Mesothelial cell of epicardium (in vitro differentiated cells): ENCODE data around the gene SELENOM. TPM values are rescaled to one million over a fixed set of nuclear protein-coding genes. Genes with fewer than 3 reads are reported as not detected.
A peak's percentile ranks its signal among the peaks of the same experiment; 100 is the strongest.

Experiments
- DNase-seq, 2 experiments: peaks; one replicate each; pipeline ENCODE4 v3.0.0; 2021; ENCODE audit warnings: low spot score in 2 of 2; ENCODE audit not compliant: unreplicated experiment in 2 of 2
- H3K27ac Mint-ChIP-seq: 2 replicates; pipeline ENCODE4 v1.8.0; 2021; ENCODE audit warnings: mixed read lengths
- H3K27me3 Mint-ChIP-seq: 2 replicates; pipeline ENCODE4 v1.8.0; 2021; ENCODE audit warnings: low read depth, mixed read lengths
- H3K36me3 Mint-ChIP-seq: 2 replicates; pipeline ENCODE4 v1.8.0; 2021; ENCODE audit warnings: mixed read lengths
- H3K4me1 Mint-ChIP-seq: 2 replicates; pipeline ENCODE4 v1.8.0; 2021; ENCODE audit warnings: mixed read lengths
- H3K4me3 Mint-ChIP-seq: 2 replicates; pipeline ENCODE4 v1.8.0; 2021; ENCODE audit warnings: mild to moderate bottlenecking, moderate library complexity, mixed read lengths
- H3K9me3 Mint-ChIP-seq: 2 replicates; pipeline ENCODE4 v1.8.0; 2021; ENCODE audit warnings: mixed read lengths
- total RNA-seq: library from RNA; stranded (reverse); gene quantifications from 3 replicates; pipeline ENCODE4 v1.2.1, GENCODE V29; 2021
- TF ChIP-seq, protein P1 (sequence below): fragments of 200-600 bp; sonication (generic); IDR thresholded peaks from one replicate; pipeline ENCODE4 v1.5.0; 2021; ENCODE audit warnings: antibody characterized with exemption; ENCODE audit not compliant: unreplicated experiment

SELENOM gene
- total RNA-seq, 1 donor from 2014 or later = 40.9 TPM

GRCh38 chr22:31150615-31151014 lies 43.2 kb upstream of the SELENOM start:
- no peak overlapping the region for H3K4me3 Mint-ChIP-seq
- TF ChIP-seq, protein P1, sequence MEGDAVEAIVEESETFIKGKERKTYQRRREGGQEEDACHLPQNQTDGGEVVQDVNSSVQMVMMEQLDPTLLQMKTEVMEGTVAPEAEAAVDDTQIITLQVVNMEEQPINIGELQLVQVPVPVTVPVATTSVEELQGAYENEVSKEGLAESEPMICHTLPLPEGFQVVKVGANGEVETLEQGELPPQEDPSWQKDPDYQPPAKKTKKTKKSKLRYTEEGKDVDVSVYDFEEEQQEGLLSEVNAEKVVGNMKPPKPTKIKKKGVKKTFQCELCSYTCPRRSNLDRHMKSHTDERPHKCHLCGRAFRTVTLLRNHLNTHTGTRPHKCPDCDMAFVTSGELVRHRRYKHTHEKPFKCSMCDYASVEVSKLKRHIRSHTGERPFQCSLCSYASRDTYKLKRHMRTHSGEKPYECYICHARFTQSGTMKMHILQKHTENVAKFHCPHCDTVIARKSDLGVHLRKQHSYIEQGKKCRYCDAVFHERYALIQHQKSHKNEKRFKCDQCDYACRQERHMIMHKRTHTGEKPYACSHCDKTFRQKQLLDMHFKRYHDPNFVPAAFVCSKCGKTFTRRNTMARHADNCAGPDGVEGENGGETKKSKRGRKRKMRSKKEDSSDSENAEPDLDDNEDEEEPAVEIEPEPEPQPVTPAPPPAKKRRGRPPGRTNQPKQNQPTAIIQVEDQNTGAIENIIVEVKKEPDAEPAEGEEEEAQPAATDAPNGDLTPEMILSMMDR = peak; percentile 56
- peaks cover 8% of the 10 kb centered on the region for H3K9me3 Mint-ChIP-seq
- no peaks in the 10 kb centered on the region for H3K27me3 Mint-ChIP-seq
- DNase-seq = no peak
- H3K27ac Mint-ChIP-seq = no peak overlapping the region
- peaks cover 5% of the 10 kb centered on the region for H3K36me3 Mint-ChIP-seq
- peaks cover 25% of the 10 kb centered on the region for H3K4me1 Mint-ChIP-seq

GRCh38 chr22:31148953-31149627 lies 41.7 kb upstream of the SELENOM start:
- DNase-seq = peak in 1 of 2 experiments; percentile 62
- no peaks in the 10 kb centered on the region for H3K27me3 Mint-ChIP-seq
- peaks cover 13% of the 10 kb centered on the region for H3K9me3 Mint-ChIP-seq
- H3K4me3 Mint-ChIP-seq = no peak overlapping the region
- peaks cover 22% of the 10 kb centered on the region for H3K4me1 Mint-ChIP-seq
- H3K36me3 Mint-ChIP-seq = peaks cover 5% of the 10 kb centered on the region
- TF ChIP-seq, protein P1 = no peak
- H3K27ac Mint-ChIP-seq = no peak overlapping the region

- Mint-ChIP-seq H3K4me3 (no peak overlapping the region), H3K27me3 (no peaks in the 10 kb centered on the region), H3K27ac (peak overlapping the region; percentile 51), H3K4me1 (peaks cover 22% of the 10 kb centered on the region), H3K9me3 (peaks cover 13% of the 10 kb centered on the region), H3K36me3 (peaks cover 5% of the 10 kb centered on the region)
- TF ChIP-seq, protein P1 = no peak
- no peak for DNase-seq
These were observed 41.1 kb upstream of the SELENOM start for GRCh38 chr22:31148488-31148887.

DNA sequence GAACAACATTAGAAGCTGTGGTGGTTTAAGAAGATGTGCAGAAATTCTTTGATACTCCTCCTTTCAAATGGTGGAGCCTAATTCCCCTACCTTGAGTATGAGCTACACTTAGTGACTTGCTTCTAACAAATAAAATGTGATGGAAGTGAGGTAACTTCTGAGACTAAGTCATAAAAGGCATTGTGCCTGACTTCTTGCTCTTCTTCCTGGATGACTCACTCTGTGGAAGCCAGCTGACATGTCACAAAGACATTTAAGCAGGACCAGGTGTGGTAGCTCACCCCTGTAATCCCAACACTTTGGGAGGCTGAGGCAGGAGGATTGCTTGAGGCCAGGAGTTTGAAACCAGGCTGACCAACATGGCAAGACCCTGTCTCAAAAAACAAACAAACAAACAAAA lies 36.9 kb upstream of the SELENOM start:
- no peak overlapping the region for H3K4me3 Mint-ChIP-seq
- peaks cover 8% of the 10 kb centered on the region for H3K4me1 Mint-ChIP-seq
- TF ChIP-seq, protein P1 = no peak
- H3K9me3 Mint-ChIP-seq = peaks cover 13% of the 10 kb centered on the region
- no peak for DNase-seq
- no peak overlapping the region for H3K27ac Mint-ChIP-seq
- peaks cover 5% of the 10 kb centered on the region for H3K36me3 Mint-ChIP-seq
- H3K27me3 Mint-ChIP-seq = peaks cover 18% of the 10 kb centered on the region

DNA sequence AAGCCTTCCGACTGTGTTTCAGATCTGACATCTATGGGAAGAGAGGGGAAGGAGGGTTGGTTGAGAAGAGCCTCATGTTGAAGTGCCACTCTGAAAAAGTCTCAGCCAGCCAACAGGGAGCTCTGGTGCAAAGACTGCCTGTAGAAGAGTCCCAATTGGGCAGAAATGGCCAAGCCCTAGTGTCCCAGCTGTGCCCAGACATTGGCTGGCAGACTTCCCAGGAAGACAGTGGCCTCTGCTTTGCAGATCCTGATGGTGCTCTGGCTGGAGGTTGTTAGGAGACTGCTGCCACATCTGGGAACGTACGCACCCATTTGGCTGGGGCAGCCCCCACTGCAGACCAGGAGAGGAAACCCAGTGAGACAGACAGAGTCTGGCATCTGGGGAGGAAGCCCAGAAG lies 36.2 kb upstream of the SELENOM start:
- H3K27ac Mint-ChIP-seq = no peak overlapping the region
- H3K9me3 Mint-ChIP-seq = peaks cover 13% of the 10 kb centered on the region
- H3K36me3 Mint-ChIP-seq = peaks cover 5% of the 10 kb centered on the region
- TF ChIP-seq, protein P1 = no peak
- H3K27me3 Mint-ChIP-seq = peaks cover 23% of the 10 kb centered on the region
- no peak overlapping the region for H3K4me3 Mint-ChIP-seq
- H3K4me1 Mint-ChIP-seq = peaks cover 2% of the 10 kb centered on the region
- no peak for DNase-seq
